GM12878 (cell line): ENCODE results near the gene KIFC1. TPM values are rescaled to one million over a fixed set of nuclear protein-coding genes. Genes with fewer than 3 reads are reported as not detected.

Experiments used
- ATAC-seq: fragments of 200-7000 bp; cut with Tn5 transposase; 3 replicates; pipeline ENCODE4 v1.9.1; 2020; ENCODE audit warnings: mild to moderate bottlenecking, moderate library complexity
- BruUV-seq: library from RNA; stranded (reverse); fragments of 400-500 nt; replicated peaks from 2 replicates; lab custom pipeline; 2021; lab: Mats Ljungman, UMichigan
- CTCF ChIA-PET: fragments of 300-600 bp; sonication (Branson Sonifier 250); formaldehyde crosslinking; extraction: SDS; loops from one replicate; lab custom pipeline; 2021; ENCODE audit warnings: inconsistent platforms; lab: Yijun Ruan, JAX
- POLR2A ChIA-PET: fragments of 350-600 bp; formaldehyde crosslinking; extraction: SDS; loops from one replicate; lab custom pipeline; 2021; ENCODE audit warnings: inconsistent platforms; lab: Charles Lee
- RAD21 ChIA-PET: fragments of 300-600 bp; sonication (Branson Sonifier 250); formaldehyde crosslinking; loops from one replicate; lab custom pipeline; 2023; ENCODE audit warnings: antibody characterized with exemption; ENCODE audit not compliant: unreplicated experiment; lab: Charles Lee
- SMC1A ChIA-PET: fragments of 300-600 bp; sonication (Branson Sonifier 250); formaldehyde crosslinking; loops from one replicate; lab custom pipeline; 2023; ENCODE audit not compliant: unreplicated experiment, uncharacterized antibody; lab: Charles Lee
- DNase-seq: peaks from one replicate; pipeline ENCODE4 v3.0.0-alpha.2; 2011; ENCODE audit warnings: low read depth, low spot score
- FAIRE-seq: peaks from 3 replicates; lab custom pipeline; 2011; peaks lifted over from hg19 to GRCh38; lab: Jason Lieb, UNC
- H2AFZ ChIP-seq: 2 replicates; pipeline ENCODE4 v1.6.0; 2011; ENCODE audit warnings: low read depth, low read length, control low read depth; ENCODE audit not compliant: control insufficient read depth
- H3K27ac ChIP-seq: 2 replicates; pipeline ENCODE4 v1.5.1; 2011; ENCODE audit warnings: control low read depth; ENCODE audit not compliant: control insufficient read depth, insufficient read depth
- H3K27me3 ChIP-seq, 2 experiments: replicated peaks in 1 of 2; 2 replicates each; pipeline versions ENCODE4 v1.6.0 to v1.6.1; 2011; ENCODE audit warnings: low read length in 1 of 2; ENCODE audit not compliant: control insufficient read depth in 2 of 2, insufficient read depth in 2 of 2
- H3K36me3 ChIP-seq, 2 experiments: 2 replicates each; pipeline ENCODE4 v1.5.1; 2011; ENCODE audit warnings: low read length in 1 of 2; ENCODE audit not compliant: control insufficient read depth in 2 of 2, insufficient read depth in 2 of 2
- H3K4me1 ChIP-seq: 2 replicates; pipeline ENCODE4 v1.6.1; 2011; ENCODE audit warnings: mild to moderate bottlenecking, low read length, moderate library complexity, mixed read lengths; ENCODE audit not compliant: control insufficient read depth, insufficient read depth
- H3K4me2 ChIP-seq: 2 replicates; pipeline ENCODE4 v1.6.0; 2011; ENCODE audit warnings: control low read depth; ENCODE audit not compliant: control insufficient read depth, insufficient read depth
- H3K4me3 ChIP-seq: fragments of 200-600 bp; sonication (generic); 2 replicates; pipeline ENCODE4 v1.5.1; 2016
- H3K79me2 ChIP-seq: 2 replicates; pipeline ENCODE4 v1.6.0; 2011; ENCODE audit warnings: low read length; ENCODE audit not compliant: control insufficient read depth, insufficient read depth
- H3K9ac ChIP-seq: 2 replicates; pipeline ENCODE4 v1.8.0; 2011; ENCODE audit warnings: low read length, control low read depth, mixed read lengths; ENCODE audit not compliant: control insufficient read depth, insufficient read depth
- H3K9me3 ChIP-seq: replicated peaks from 3 replicates; pipeline ENCODE4 v1.5.1; 2011; ENCODE audit warnings: mild to moderate bottlenecking, low read length; ENCODE audit not compliant: control insufficient read depth, insufficient read depth
- H4K20me1 ChIP-seq: 2 replicates; pipeline ENCODE4 v1.6.0; 2011; ENCODE audit not compliant: control insufficient read depth, insufficient read depth
- BACH1 ChIP-seq: fragments of 450-650 bp; IDR thresholded peaks from 2 replicates; pipeline ENCODE4 v1.6.1; 2017; ENCODE audit warnings: mild to moderate bottlenecking, borderline replicate concordance
- CBX5 ChIP-seq: sonication (generic); IDR thresholded peaks from 2 replicates; pipeline ENCODE4 v1.6.1; 2016; ENCODE audit warnings: low read depth, moderate library complexity, mild to moderate bottlenecking, inconsistent platforms
- DPF2 ChIP-seq: fragments of 450-650 bp; IDR thresholded peaks from 2 replicates; pipeline ENCODE4 v1.6.1; 2017; ENCODE audit warnings: mild to moderate bottlenecking
- FOXM1 ChIP-seq: IDR thresholded peaks from 2 replicates; pipeline ENCODE4 v1.6.1; 2012; ENCODE audit warnings: low read depth, mild to moderate bottlenecking, inconsistent platforms, low read length, moderate library complexity
- PAX5 ChIP-seq: IDR thresholded peaks from 2 replicates; pipeline ENCODE4 v1.6.1; 2011; ENCODE audit warnings: low read depth, low read length, borderline replicate concordance
- RBBP5 ChIP-seq: fragments of 200-600 bp; sonication (generic); conservative IDR thresholded peaks from 2 replicates; pipeline ENCODE4 v1.6.1; 2016
- SRF ChIP-seq, 2 experiments: IDR thresholded peaks; 2 replicates each; pipeline ENCODE4 v1.6.1; 2011; ENCODE audit warnings: low read depth in 2 of 2, low read length in 2 of 2, mild to moderate bottlenecking in 1 of 2, moderate library complexity in 1 of 2
- STAT3 ChIP-seq: IDR thresholded peaks from 2 replicates; pipeline ENCODE4 v1.6.1; 2011; ENCODE audit warnings: low read depth, low read length, improper control_type of control experiment
- TAF1 ChIP-seq: IDR thresholded peaks from 2 replicates; pipeline ENCODE4 v1.6.1; 2011; ENCODE audit warnings: mild to moderate bottlenecking, low read depth, low read length, borderline replicate concordance
- TBL1XR1 ChIP-seq: IDR thresholded peaks from 2 replicates; pipeline ENCODE4 v1.6.1; 2012; ENCODE audit warnings: low read depth, low read length, improper control_type of control experiment
- TCF3 ChIP-seq: IDR thresholded peaks from 2 replicates; pipeline ENCODE4 v1.6.1; 2012; ENCODE audit warnings: low read depth, mild to moderate bottlenecking, low read length, borderline replicate concordance; ENCODE audit not compliant: insufficient read depth
- TCF7 ChIP-seq: IDR thresholded peaks from 2 replicates; pipeline ENCODE4 v1.6.1; 2014; ENCODE audit warnings: antibody characterized with exemption, borderline replicate concordance
- YBX1 ChIP-seq: fragments of 450-650 bp; IDR thresholded peaks from 2 replicates; pipeline ENCODE4 v1.6.1; 2016; ENCODE audit warnings: antibody characterized with exemption
- ZNF217 ChIP-seq: fragments of 450-650 bp; IDR thresholded peaks from 2 replicates; pipeline ENCODE4 v1.6.1; 2017; ENCODE audit warnings: antibody characterized with exemption, mild to moderate bottlenecking
- WGBS: methylation state at CpG from one replicate; pipeline ENCODE4 v1.1.6; 2016; ENCODE audit warnings: low lambda C conversion rate; ENCODE audit not compliant: insufficient replicate concordance, insufficient coverage; ENCODE audit errors: missing lambda C conversion rate; 5-methylcytosine and 5-hydroxymethylcytosine counted together
- in situ Hi-C: fragments of 300-500 bp; cut with MboI; formaldehyde crosslinking; loops from 9 replicates; pipeline ENCODE4 v1.14.3; 2018; ENCODE audit warnings: mixed read lengths
- intact Hi-C: fragments of 100-400 bp; cut with micrococcal nuclease; formaldehyde crosslinking; loops from one replicate; pipeline ENCODE4 v1.14.2; 2022; ENCODE audit not compliant: unreplicated experiment
- polyA plus RNA-seq, 11 experiments: library from polyadenylated mRNA; depleted of rRNA in 4 of 11; unstranded in 6 of 11; stranded (reverse) in 5 of 11; fragments of >200 nt; fragmentation: Nextera tagmentation in 4 of 11; fragmentation: Illumina TruSeq in 1 of 11; extraction: Ambion mirVana in 4 of 11; extraction: Trizol in 1 of 11; gene quantifications; 1 replicate in 1 of 11; 2 replicates in 10 of 11; pipeline versions ENCODE4 v1.2.1 to v1.2.3, GENCODE V29; 2011 to 2016; ENCODE audit warnings: inconsistent platforms in 2 of 11, missing spikeins in 2 of 11, low read depth in 1 of 11
- total RNA-seq, 4 experiments: library from RNA; depleted of rRNA in 3 of 4; stranded (reverse); fragments of >200 nt in 3 of 4; fragmentation: Illumina TruSeq in 1 of 4; extraction: Trizol in 1 of 4; gene quantifications; 2 replicates each; pipeline versions ENCODE4 v1.2.1 to v1.2.3, GENCODE V29; 2013 to 2021
- TF ChIP-seq, protein P1 (sequence below): fragments of 450-650 bp; IDR thresholded peaks from 2 replicates; pipeline ENCODE4 v1.6.1; 2016; ENCODE audit warnings: mild to moderate bottlenecking
- TF ChIP-seq, protein P2 (sequence below): fragments of 450-650 bp; IDR thresholded peaks from 2 replicates; pipeline ENCODE4 v1.6.1; 2017; ENCODE audit warnings: mild to moderate bottlenecking, moderate library complexity
- TF ChIP-seq, protein P3 (sequence below): fragments of 450-650 bp; conservative IDR thresholded peaks from 2 replicates; pipeline ENCODE4 v1.6.1; 2017; ENCODE audit warnings: mild to moderate bottlenecking, moderate library complexity

KIFC1 gene
- total and polyA plus RNA-seq, 10 of the 15 experiments (the other 5 are each of a cell fraction or from before 2014, with no cell fraction given) = 1.8 to 87.4 (median 54.4) TPM

DNA sequence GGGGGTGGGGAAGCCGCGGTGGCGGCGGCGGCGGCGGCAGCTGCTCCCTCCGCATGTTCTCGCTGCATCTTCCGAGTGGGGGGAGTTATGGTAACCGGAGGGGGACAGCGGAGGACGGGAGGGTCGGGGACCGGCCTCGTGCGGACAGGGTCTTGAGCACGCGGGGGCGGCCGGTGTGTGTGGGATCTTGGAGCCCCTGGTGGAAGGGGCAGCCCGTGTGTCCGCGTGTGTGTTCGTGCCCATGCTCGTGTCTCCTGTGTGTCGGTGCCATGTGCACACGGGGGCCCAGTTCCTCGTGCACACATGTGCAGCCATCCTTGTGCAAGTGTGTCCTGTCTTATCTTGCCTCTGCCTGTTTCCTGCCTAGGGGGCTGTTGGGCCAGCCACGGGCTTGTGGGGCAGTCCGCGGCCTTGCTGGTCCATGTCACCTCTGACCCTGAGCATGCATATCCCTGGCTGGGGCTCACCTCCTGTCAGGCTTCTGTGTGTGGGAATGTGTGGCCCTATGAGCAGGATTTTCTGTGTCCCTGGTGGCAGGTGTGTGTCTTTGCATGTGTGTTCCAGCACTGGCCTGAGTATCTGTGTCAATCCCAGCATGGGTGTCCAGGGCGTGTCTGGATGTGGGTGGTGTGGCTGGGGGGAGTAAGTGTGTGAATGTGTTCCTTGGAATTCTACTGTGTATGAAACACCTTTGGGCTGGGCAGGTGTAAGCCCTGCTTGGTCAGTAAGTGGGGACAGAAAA, 36.8 kb downstream of the KIFC1 start:
- FAIRE-seq (peak; percentile 64), ATAC-seq (peak; percentile 21), DNase-seq (no peak)
- Histone ChIP-seq H3K9ac (peak overlapping the region; percentile 20; the same call in 1 of the 2 replicates), H3K4me1 (peaks cover 55% of the 10 kb centered on the region), H3K4me2 (peak overlapping the region; percentile 90), H3K79me2 (peaks cover 6% of the 10 kb centered on the region), H4K20me1 (no peaks in the 10 kb centered on the region), H3K9me3 (no peaks in the 10 kb centered on the region), H3K36me3 (no peaks in the 10 kb centered on the region), H3K4me3 (peak overlapping the region; percentile 45), H3K27ac (0 out of 2 replicates have a peak overlapping the region, but pooled peaks have one; percentile 47), H3K27me3 (no peaks in the 10 kb centered on the region; a peak in 2 of 4 replicates), H2AFZ (peak overlapping the region; percentile 59)
- BruUV-seq = no TSS peak
- in situ Hi-C loops = no loop called here
- intact Hi-C loops = no loop called here
- RAD21 ChIA-PET = interaction anchor here (1.1 to 1.8 kb wide), 3 partner anchors 9 to 142 kb away, joined by 3 to 5 read pairs (median 4); partner anchors contain the start of genes SYNGAP1 and ZBTB9
- SMC1A ChIA-PET = interaction anchor here (0.7 to 1.2 kb wide), 3 partner anchors 10 to 80 kb away, joined by 3 to 8 read pairs (median 4); partner anchors contain the start of gene CUTA
- POLR2A ChIA-PET = interaction anchor here (0.9 to 1.8 kb wide), 2 partner anchors 13 to 17 kb away, joined by 3 to 6 read pairs; partner anchors contain the start of gene PHF1
- CTCF ChIA-PET = interaction anchor here (0.5 to 1.8 kb wide), 9 partner anchors 9 to 987 kb away, joined by 3 to 8 read pairs (median 3); partner anchors contain the start of genes CUTA and SYNGAP1
- 6% methylated on average over 26 of the region's 33 CpGs for WGBS
- TF ChIP-seq, protein P1, sequence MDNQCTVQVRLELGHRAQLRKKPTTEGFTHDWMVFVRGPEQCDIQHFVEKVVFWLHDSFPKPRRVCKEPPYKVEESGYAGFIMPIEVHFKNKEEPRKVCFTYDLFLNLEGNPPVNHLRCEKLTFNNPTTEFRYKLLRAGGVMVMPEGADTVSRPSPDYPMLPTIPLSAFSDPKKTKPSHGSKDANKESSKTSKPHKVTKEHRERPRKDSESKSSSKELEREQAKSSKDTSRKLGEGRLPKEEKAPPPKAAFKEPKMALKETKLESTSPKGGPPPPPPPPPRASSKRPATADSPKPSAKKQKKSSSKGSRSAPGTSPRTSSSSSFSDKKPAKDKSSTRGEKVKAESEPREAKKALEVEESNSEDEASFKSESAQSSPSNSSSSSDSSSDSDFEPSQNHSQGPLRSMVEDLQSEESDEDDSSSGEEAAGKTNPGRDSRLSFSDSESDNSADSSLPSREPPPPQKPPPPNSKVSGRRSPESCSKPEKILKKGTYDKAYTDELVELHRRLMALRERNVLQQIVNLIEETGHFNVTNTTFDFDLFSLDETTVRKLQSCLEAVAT = no peak
- no peak for TF ChIP-seq STAT3
- TF ChIP-seq, protein P2, sequence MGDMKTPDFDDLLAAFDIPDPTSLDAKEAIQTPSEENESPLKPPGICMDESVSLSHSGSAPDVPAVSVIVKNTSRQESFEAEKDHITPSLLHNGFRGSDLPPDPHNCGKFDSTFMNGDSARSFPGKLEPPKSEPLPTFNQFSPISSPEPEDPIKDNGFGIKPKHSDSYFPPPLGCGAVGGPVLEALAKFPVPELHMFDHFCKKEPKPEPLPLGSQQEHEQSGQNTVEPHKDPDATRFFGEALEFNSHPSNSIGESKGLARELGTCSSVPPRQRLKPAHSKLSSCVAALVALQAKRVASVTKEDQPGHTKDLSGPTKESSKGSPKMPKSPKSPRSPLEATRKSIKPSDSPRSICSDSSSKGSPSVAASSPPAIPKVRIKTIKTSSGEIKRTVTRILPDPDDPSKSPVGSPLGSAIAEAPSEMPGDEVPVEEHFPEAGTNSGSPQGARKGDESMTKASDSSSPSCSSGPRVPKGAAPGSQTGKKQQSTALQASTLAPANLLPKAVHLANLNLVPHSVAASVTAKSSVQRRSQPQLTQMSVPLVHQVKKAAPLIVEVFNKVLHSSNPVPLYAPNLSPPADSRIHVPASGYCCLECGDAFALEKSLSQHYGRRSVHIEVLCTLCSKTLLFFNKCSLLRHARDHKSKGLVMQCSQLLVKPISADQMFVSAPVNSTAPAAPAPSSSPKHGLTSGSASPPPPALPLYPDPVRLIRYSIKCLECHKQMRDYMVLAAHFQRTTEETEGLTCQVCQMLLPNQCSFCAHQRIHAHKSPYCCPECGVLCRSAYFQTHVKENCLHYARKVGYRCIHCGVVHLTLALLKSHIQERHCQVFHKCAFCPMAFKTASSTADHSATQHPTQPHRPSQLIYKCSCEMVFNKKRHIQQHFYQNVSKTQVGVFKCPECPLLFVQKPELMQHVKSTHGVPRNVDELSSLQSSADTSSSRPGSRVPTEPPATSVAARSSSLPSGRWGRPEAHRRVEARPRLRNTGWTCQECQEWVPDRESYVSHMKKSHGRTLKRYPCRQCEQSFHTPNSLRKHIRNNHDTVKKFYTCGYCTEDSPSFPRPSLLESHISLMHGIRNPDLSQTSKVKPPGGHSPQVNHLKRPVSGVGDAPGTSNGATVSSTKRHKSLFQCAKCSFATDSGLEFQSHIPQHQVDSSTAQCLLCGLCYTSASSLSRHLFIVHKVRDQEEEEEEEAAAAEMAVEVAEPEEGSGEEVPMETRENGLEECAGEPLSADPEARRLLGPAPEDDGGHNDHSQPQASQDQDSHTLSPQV = no peak
- TF ChIP-seq ZNF217 = no peak
- TF ChIP-seq TBL1XR1 = no peak
- no peak for TF ChIP-seq BACH1
- no peak for TF ChIP-seq PAX5
- no peak for TF ChIP-seq TCF3
- TF ChIP-seq RBBP5 = no peak
- no peak for TF ChIP-seq YBX1
- TF ChIP-seq TAF1 = no peak
- TF ChIP-seq FOXM1 = no peak
- no peak for TF ChIP-seq TCF7
- no peak for TF ChIP-seq SRF (IDR thresholded peaks at IDR 0.05; ENCODE audit: low read depth in 2 of 2, low read length in 2 of 2)
- no peak for TF ChIP-seq DPF2
- no peak for TF ChIP-seq CBX5
- TF ChIP-seq, protein P3, sequence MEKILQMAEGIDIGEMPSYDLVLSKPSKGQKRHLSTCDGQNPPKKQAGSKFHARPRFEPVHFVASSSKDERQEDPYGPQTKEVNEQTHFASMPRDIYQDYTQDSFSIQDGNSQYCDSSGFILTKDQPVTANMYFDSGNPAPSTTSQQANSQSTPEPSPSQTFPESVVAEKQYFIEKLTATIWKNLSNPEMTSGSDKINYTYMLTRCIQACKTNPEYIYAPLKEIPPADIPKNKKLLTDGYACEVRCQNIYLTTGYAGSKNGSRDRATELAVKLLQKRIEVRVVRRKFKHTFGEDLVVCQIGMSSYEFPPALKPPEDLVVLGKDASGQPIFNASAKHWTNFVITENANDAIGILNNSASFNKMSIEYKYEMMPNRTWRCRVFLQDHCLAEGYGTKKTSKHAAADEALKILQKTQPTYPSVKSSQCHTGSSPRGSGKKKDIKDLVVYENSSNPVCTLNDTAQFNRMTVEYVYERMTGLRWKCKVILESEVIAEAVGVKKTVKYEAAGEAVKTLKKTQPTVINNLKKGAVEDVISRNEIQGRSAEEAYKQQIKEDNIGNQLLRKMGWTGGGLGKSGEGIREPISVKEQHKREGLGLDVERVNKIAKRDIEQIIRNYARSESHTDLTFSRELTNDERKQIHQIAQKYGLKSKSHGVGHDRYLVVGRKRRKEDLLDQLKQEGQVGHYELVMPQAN = no peak
